ENCODE data around the gene RNF4.

The RNF4 gene

GRCh38 chr4:2484993-2485392, 16.1 kb downstream of the RNF4 start:
- Histone ChIP-seq H3K9ac (ENCODE audit: insufficient read length, low read depth) (no peak overlapping the region), H3K4me1 (ENCODE audit: insufficient read depth, insufficient read length) (peaks cover 29% of the 10 kb centered on the region), H3K27me3 (ENCODE audit: insufficient read depth, insufficient read length) (no peaks in the 10 kb centered on the region), H3K9me3 (ENCODE audit: insufficient read depth, low read length) (no peaks in the 10 kb centered on the region), H3K4me3 (ENCODE audit: insufficient read length, low read depth) (no peak overlapping the region), H3K36me3 (ENCODE audit: insufficient read depth, insufficient read length, low read length) (peaks cover 40% of the 10 kb centered on the region)
- DNase-seq (ENCODE audit: low read depth, low spot score) = no peak
- TF ChIP-seq YY1 (IDR thresholded peaks at IDR 0.05; ENCODE audit: insufficient read depth, insufficient read length) (no peak), ZNF274 (IDR thresholded peaks at IDR 0.05; ENCODE audit: low read depth, low read length) (no peak), SUZ12 (IDR thresholded peaks at IDR 0.05; ENCODE audit: extremely low read depth, insufficient read depth, insufficient read length) (no peak)

- H3K27me3 ChIP-seq (ENCODE audit: insufficient read depth, insufficient read length) = no peaks in the 10 kb centered on the region
- peaks cover 48% of the 10 kb centered on the region for H3K36me3 ChIP-seq (ENCODE audit: insufficient read depth, insufficient read length, low read length)
- H3K4me1 ChIP-seq (ENCODE audit: insufficient read depth, insufficient read length) = peaks cover 29% of the 10 kb centered on the region
- no peak overlapping the region for H3K4me3 ChIP-seq (ENCODE audit: insufficient read length, low read depth)
- no peaks in the 10 kb centered on the region for H3K9me3 ChIP-seq (ENCODE audit: insufficient read depth, low read length)
- no peak for TF ChIP-seq ZNF274 (IDR thresholded peaks at IDR 0.05; ENCODE audit: low read depth, low read length)
- TF ChIP-seq SUZ12 (IDR thresholded peaks at IDR 0.05; ENCODE audit: extremely low read depth, insufficient read depth, insufficient read length) = no peak
- no peak for TF ChIP-seq YY1 (IDR thresholded peaks at IDR 0.05; ENCODE audit: insufficient read depth, insufficient read length)
- H3K9ac ChIP-seq (ENCODE audit: insufficient read length, low read depth) = no peak overlapping the region
- DNase-seq (ENCODE audit: low read depth, low spot score) = no peak
These were observed 17.1 kb downstream of the RNF4 start for GRCh38 chr4:2485956-2486355.

- H3K9ac ChIP-seq (ENCODE audit: insufficient read length, low read depth) = no peak overlapping the region
- H3K4me3 ChIP-seq (ENCODE audit: insufficient read length, low read depth) = no peak overlapping the region
- DNase-seq (ENCODE audit: low read depth, low spot score) = no peak
- peaks cover 25% of the 10 kb centered on the region for H3K4me1 ChIP-seq (ENCODE audit: insufficient read depth, insufficient read length)
- no peaks in the 10 kb centered on the region for H3K27me3 ChIP-seq (ENCODE audit: insufficient read depth, insufficient read length)
- H3K36me3 ChIP-seq (ENCODE audit: insufficient read depth, insufficient read length, low read length) = peaks cover 51% of the 10 kb centered on the region
- TF ChIP-seq SUZ12 (IDR thresholded peaks at IDR 0.05; ENCODE audit: extremely low read depth, insufficient read depth, insufficient read length) (no peak), ZNF274 (IDR thresholded peaks at IDR 0.05; ENCODE audit: low read depth, low read length) (no peak), YY1 (IDR thresholded peaks at IDR 0.05; ENCODE audit: insufficient read depth, insufficient read length) (no peak)
- no peaks in the 10 kb centered on the region for H3K9me3 ChIP-seq (ENCODE audit: insufficient read depth, low read length)
These were observed 18.1 kb downstream of the RNF4 start for GRCh38 chr4:2486981-2487380.

- TF ChIP-seq ZNF274 (IDR thresholded peaks at IDR 0.05; ENCODE audit: low read depth, low read length) (no peak), SUZ12 (IDR thresholded peaks at IDR 0.05; ENCODE audit: extremely low read depth, insufficient read depth, insufficient read length) (no peak), YY1 (IDR thresholded peaks at IDR 0.05; ENCODE audit: insufficient read depth, insufficient read length) (no peak)
- peaks cover 52% of the 10 kb centered on the region for H3K36me3 ChIP-seq (ENCODE audit: insufficient read depth, insufficient read length, low read length)
- H3K4me1 ChIP-seq (ENCODE audit: insufficient read depth, insufficient read length) = peaks cover 22% of the 10 kb centered on the region
- no peaks in the 10 kb centered on the region for H3K27me3 ChIP-seq (ENCODE audit: insufficient read depth, insufficient read length)
- H3K4me3 ChIP-seq (ENCODE audit: insufficient read length, low read depth) = no peak overlapping the region
- H3K9ac ChIP-seq (ENCODE audit: insufficient read length, low read depth) = no peak overlapping the region
- H3K9me3 ChIP-seq (ENCODE audit: insufficient read depth, low read length) = no peaks in the 10 kb centered on the region
- DNase-seq (ENCODE audit: low read depth, low spot score) = no peak
These were observed 18.7 kb downstream of the RNF4 start for GRCh38 chr4:2487632-2488031.

GRCh38 chr4:2489081-2489805, 20.3 kb downstream of the RNF4 start:
- H3K27me3 ChIP-seq (ENCODE audit: insufficient read depth, insufficient read length) = no peaks in the 10 kb centered on the region
- peaks cover 62% of the 10 kb centered on the region for H3K36me3 ChIP-seq (ENCODE audit: insufficient read depth, insufficient read length, low read length)
- TF ChIP-seq ZNF274 (IDR thresholded peaks at IDR 0.05; ENCODE audit: low read depth, low read length) = no peak
- H3K4me1 ChIP-seq (ENCODE audit: insufficient read depth, insufficient read length) = peaks cover 21% of the 10 kb centered on the region
- no peak for DNase-seq (ENCODE audit: low read depth, low spot score)
- no peak overlapping the region for H3K4me3 ChIP-seq (ENCODE audit: insufficient read length, low read depth)
- H3K9ac ChIP-seq (ENCODE audit: insufficient read length, low read depth) = no peak overlapping the region
- no peaks in the 10 kb centered on the region for H3K9me3 ChIP-seq (ENCODE audit: insufficient read depth, low read length)

GRCh38 chr4:2489841-2490552, 21.1 kb downstream of the RNF4 start:
- TF ChIP-seq YY1 (IDR thresholded peaks at IDR 0.05; ENCODE audit: insufficient read depth, insufficient read length) = no peak
- TF ChIP-seq ZNF274 (IDR thresholded peaks at IDR 0.05; ENCODE audit: low read depth, low read length) = no peak
- H3K27me3 ChIP-seq (ENCODE audit: insufficient read depth, insufficient read length) = no peaks in the 10 kb centered on the region
- H3K36me3 ChIP-seq (ENCODE audit: insufficient read depth, insufficient read length, low read length) = peaks cover 61% of the 10 kb centered on the region
- no peak overlapping the region for H3K4me3 ChIP-seq (ENCODE audit: insufficient read length, low read depth)
- no peak overlapping the region for H3K9ac ChIP-seq (ENCODE audit: insufficient read length, low read depth)
- H3K4me1 ChIP-seq (ENCODE audit: insufficient read depth, insufficient read length) = peaks cover 14% of the 10 kb centered on the region
- no peaks in the 10 kb centered on the region for H3K9me3 ChIP-seq (ENCODE audit: insufficient read depth, low read length)
- no peak for DNase-seq (ENCODE audit: low read depth, low spot score)

GRCh38 chr4:2492970-2493369, 24.1 kb downstream of the RNF4 start:
- Histone ChIP-seq H3K4me1 (ENCODE audit: insufficient read depth, insufficient read length) (peaks cover 9% of the 10 kb centered on the region), H3K27me3 (ENCODE audit: insufficient read depth, insufficient read length) (no peaks in the 10 kb centered on the region), H3K4me3 (ENCODE audit: insufficient read length, low read depth) (no peak overlapping the region), H3K9ac (ENCODE audit: insufficient read length, low read depth) (no peak overlapping the region), H3K9me3 (ENCODE audit: insufficient read depth, low read length) (no peaks in the 10 kb centered on the region), H3K36me3 (ENCODE audit: insufficient read depth, insufficient read length, low read length) (peaks cover 79% of the 10 kb centered on the region)
- TF ChIP-seq YY1 (IDR thresholded peaks at IDR 0.05; ENCODE audit: insufficient read depth, insufficient read length) = no peak
- DNase-seq (ENCODE audit: low read depth, low spot score) = no peak
